ENCODE measurements around the gene OR12D1.

The OR12D1 gene

DNA sequence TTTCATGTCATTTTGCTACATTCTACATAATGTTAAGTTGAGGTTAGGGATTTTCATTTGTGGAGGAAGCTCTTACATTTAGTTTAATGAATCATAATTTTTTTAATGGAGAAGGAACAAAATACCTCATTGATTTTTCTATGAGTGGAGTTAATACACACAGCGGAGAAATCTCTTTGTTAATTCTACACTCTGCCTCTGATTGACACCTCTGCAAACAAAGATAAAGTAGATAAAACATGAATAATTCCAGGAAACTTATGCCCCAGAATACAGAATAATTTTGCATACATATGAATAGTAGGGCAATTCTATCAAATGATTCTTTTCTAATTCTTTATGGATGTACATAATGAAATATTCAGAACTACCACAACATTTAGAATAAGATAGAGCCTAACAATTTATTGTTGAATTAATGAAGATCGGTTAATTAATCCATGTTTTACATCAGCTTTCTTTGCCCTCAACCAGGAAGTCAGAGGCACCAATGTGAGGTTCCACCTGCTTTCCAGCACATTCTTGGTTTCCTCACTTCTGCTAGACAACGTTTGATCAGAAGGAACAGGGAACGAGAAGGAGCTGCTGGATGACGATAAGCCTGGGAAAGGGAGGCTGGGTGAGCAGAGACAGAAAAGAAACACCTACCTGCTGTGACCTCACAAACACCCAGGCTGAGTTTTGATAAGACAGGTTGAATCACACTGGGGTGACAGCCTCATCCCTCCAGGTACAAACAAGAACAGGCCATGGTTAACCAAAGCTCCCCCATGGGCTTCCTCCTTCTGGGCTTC lies 46.5 kb downstream of the OR12D1 start:
- no peak overlapping the region for H3K4me3 ChIP-seq (ENCODE audit: low read depth, low read length)
- DNase-seq (ENCODE audit: low read depth) = no peak

DNA sequence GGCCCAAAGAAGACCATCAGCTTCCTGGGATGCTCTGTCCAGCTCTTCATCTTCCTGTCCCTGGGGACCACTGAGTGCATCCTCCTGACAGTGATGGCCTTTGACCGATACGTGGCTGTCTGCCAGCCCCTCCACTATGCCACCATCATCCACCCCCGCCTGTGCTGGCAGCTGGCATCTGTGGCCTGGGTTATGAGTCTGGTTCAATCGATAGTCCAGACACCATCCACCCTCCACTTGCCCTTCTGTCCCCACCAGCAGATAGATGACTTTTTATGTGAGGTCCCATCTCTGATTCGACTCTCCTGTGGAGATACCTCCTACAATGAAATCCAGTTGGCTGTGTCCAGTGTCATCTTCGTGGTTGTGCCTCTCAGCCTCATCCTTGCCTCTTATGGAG lies 47.3 kb downstream of the OR12D1 start:
- no peak overlapping the region for H3K4me3 ChIP-seq (ENCODE audit: low read depth, low read length)

DNA sequence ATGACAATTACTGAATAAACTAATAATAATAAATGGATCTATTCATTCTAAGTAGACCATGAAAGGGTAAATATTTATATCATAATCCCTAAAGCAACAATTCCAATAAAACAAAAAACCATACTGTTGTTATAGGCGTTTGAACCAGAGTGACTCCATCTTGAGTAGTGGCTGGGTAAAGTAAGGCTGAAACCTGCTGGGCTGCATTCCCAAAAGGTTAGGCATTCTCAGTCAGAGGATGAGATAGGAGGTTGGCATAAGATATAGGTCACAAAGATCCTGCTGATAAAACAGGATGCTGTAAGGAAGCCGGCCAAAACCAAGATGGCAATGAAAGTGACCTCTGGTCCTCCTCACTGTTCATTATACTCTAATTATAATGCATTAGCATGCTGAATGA lies 50.6 kb downstream of the OR12D1 start:
- no peak overlapping the region for H3K4me3 ChIP-seq (ENCODE audit: low read depth, low read length)

More for the DNA sequence above, 47.3 kb downstream of the OR12D1 start:
- DNase-seq (ENCODE audit: low read depth) = no peak

DNA sequence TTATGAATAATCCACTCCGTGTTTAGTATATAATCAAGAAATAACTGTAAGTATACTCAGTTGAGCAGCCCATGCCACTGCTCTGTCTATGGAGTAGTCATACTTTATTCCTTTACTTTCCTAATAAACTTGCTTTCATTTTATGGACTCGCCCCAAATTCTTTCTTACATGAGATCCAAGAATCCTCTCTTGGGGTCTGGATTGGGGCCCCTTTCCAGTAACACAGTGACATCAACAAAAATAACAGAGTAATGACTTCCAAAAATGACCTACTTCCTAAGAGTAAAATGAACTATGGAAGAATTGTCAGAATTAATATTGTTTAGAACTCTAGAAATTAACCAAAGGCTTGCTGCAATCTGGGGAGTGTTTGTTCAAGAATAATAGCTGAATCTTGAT lies 51.1 kb downstream of the OR12D1 start:
- DNase-seq (ENCODE audit: low read depth) = no peak

More for the DNA sequence above, 50.6 kb downstream of the OR12D1 start:
- no peak for DNase-seq (ENCODE audit: low read depth)

DNA sequence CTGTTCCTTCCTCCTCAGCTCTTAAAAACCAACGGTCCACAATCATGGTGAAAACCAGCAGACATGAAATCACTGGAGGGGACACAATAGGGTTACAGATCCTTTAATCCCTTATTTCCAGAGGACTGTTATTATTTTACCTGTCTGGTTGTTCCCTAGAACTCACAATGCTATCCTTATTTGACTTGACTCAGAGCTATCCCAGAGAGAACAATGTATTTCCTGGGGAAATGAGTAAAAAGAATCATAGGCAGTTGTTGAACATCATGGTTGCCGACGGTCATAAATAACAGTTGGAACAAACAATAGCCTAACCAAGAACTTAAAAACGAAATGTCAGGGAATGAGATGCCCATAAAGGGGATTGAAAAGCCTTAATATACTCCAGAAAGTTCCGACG lies 51.5 kb downstream of the OR12D1 start:
- DNase-seq (ENCODE audit: low read depth) = no peak

More for the DNA sequence above, 51.1 kb downstream of the OR12D1 start:
- no peak overlapping the region for H3K4me3 ChIP-seq (ENCODE audit: low read depth, low read length)

More for the DNA sequence above, 51.5 kb downstream of the OR12D1 start:
- no peak overlapping the region for H3K4me3 ChIP-seq (ENCODE audit: low read depth, low read length)

Measured in skeletal muscle cell (primary cell).